H1 (cell line): ENCODE measurements around the gene KCNA10. TPM values are rescaled to one million over a fixed set of nuclear protein-coding genes. Genes with fewer than 3 reads are reported as not detected.
A peak's percentile ranks its signal among the peaks of the same experiment; 100 is the strongest.

Experiments used
- CHD7 ChIP-seq: fragments of 300-600 bp; sonication (generic); IDR thresholded peaks from 2 replicates; pipeline ENCODE4 v1.7.1; 2012; ENCODE audit warnings: low read length, moderate library complexity, mild to moderate bottlenecking, inconsistent platforms; ENCODE audit not compliant: insufficient replicate concordance
- CTCF ChIP-seq, 3 experiments: IDR thresholded peaks; 1 replicate in 2 of 3; 2 replicates in 1 of 3; pipeline versions ENCODE4 v1.5.1 to v1.6.1; 2011; ENCODE audit warnings: low read length in 3 of 3, mild to moderate bottlenecking in 3 of 3, inconsistent platforms in 2 of 3, low read depth in 1 of 3, moderate library complexity in 1 of 3; ENCODE audit not compliant: insufficient read depth in 1 of 3; ENCODE audit errors: control extremely low read depth in 1 of 3
- SUZ12 ChIP-seq: fragments of 200-600 bp; sonication (generic); IDR thresholded peaks from 2 replicates; pipeline ENCODE4 v1.6.1; 2012; ENCODE audit warnings: mild to moderate bottlenecking, inconsistent platforms, low read length, moderate library complexity, mixed read lengths
- polyA plus RNA-seq, 7 experiments: library from polyadenylated mRNA; depleted of rRNA in 3 of 7; stranded (reverse) in 5 of 7; unstranded in 2 of 7; fragments of >200 nt in 5 of 7; fragments of 200-250 nt in 2 of 7; gene quantifications; 1 replicate in 5 of 7; 2 replicates in 1 of 7; 4 replicates in 1 of 7; pipeline versions ENCODE4 v1.2.1 to v1.2.3, GENCODE V29; 2011 to 2013; ENCODE audit warnings: missing spikeins in 2 of 7, mixed read lengths in 2 of 7
- total RNA-seq: library from RNA; stranded (reverse); fragmentation: NEBNext Ultra II Directional; extraction: Animal tissue kit (Norgen Biotek cat#: 25700); gene quantifications from 2 replicates; pipeline ENCODE4 v1.2.1, GENCODE V29; 2021

The KCNA10 gene
- total and polyA plus RNA-seq, 2 of the 8 experiments (the other 6 are each of a cell fraction or from before 2014, with no cell fraction given) = not detected

- TF ChIP-seq CHD7 = no peak
- peak in 2 of 3 experiments; percentile 6 to 10; a peak in 2 of 4 replicates for TF ChIP-seq CTCF (IDR thresholded peaks at IDR 0.05; ENCODE audit: control extremely low read depth in 1 of 3, insufficient read depth in 1 of 3, low read depth in 1 of 3, low read length in 3 of 3)
- no peak for TF ChIP-seq SUZ12
Observed at GRCh38 chr1:110513511-110513910, 5.5 kb downstream of the KCNA10 start (continued).
